Panc1 (cell line): Measurements from ENCODE around the gene MYT1. TPM values are rescaled to one million over a fixed set of nuclear protein-coding genes. Genes with fewer than 3 reads are reported as not detected.

Experiments
- ATAC-seq: fragments of 200-7000 bp; cut with Tn5 transposase; 2 replicates; pipeline ENCODE4 v1.9.1; 2020; ENCODE audit warnings: mild to moderate bottlenecking, moderate library complexity
- BruUV-seq: library from RNA; stranded (reverse); fragments of 400-500 nt; replicated peaks from 2 replicates; lab custom pipeline; 2021; lab: Mats Ljungman, UMichigan
- CTCF ChIA-PET: fragments of 300-600 bp; sonication (Branson Sonifier 250); formaldehyde crosslinking; loops from one replicate; lab custom pipeline; 2022; ENCODE audit warnings: antibody characterized with exemption; lab: Charles Lee
- POLR2A ChIA-PET: fragments of 300-600 bp; sonication (Branson Sonifier 250); formaldehyde crosslinking; loops from one replicate; lab custom pipeline; 2022; ENCODE audit warnings: antibody characterized with exemption; lab: Charles Lee
- DNase-seq: peaks from one replicate; pipeline ENCODE4 v3.0.0-alpha.2; 2010; ENCODE audit warnings: low read depth, low spot score
- H3K27ac ChIP-seq: 2 replicates; pipeline ENCODE4 v1.5.1; 2011; ENCODE audit warnings: mild to moderate bottlenecking, low read length, inconsistent platforms
- H3K27me3 ChIP-seq: fragments of 200-500 bp; sonication (Bioruptor generic); 2 replicates; pipeline ENCODE4 v1.6.0; 2014; ENCODE audit warnings: low read length, inconsistent platforms; ENCODE audit not compliant: control insufficient read depth, insufficient read depth
- H3K36me3 ChIP-seq: fragments of 200-500 bp; sonication (Bioruptor generic); 2 replicates; pipeline ENCODE4 v1.5.1; 2014; ENCODE audit warnings: inconsistent platforms, mild to moderate bottlenecking, low read length, moderate library complexity; ENCODE audit not compliant: control insufficient read depth, insufficient read depth
- H3K4me1 ChIP-seq: 2 replicates; pipeline ENCODE4 v1.5.1; 2011; ENCODE audit warnings: inconsistent platforms, mild to moderate bottlenecking, low read length, moderate library complexity; ENCODE audit not compliant: control insufficient read depth, insufficient read depth
- H3K4me3 ChIP-seq, 2 experiments: 2 replicates each; pipeline ENCODE4 v1.5.1; 2011 to 2012; ENCODE audit warnings: low read depth in 2 of 2, low read length in 2 of 2, mild to moderate bottlenecking in 2 of 2, inconsistent platforms in 1 of 2, moderate library complexity in 1 of 2
- H3K9me3 ChIP-seq: fragments of 200-500 bp; sonication (Bioruptor generic); 2 replicates; pipeline ENCODE4 v1.5.1; 2014; ENCODE audit warnings: low read depth, mild to moderate bottlenecking, inconsistent platforms, low read length, moderate library complexity; ENCODE audit not compliant: control insufficient read depth, insufficient read depth
- CTCF ChIP-seq: fragments of 450-650 bp; IDR thresholded peaks from 2 replicates; pipeline ENCODE4 v1.5.1; 2017; ENCODE audit warnings: mild to moderate bottlenecking
- POLR2AphosphoS5 ChIP-seq: IDR thresholded peaks from 2 replicates; pipeline ENCODE4 v1.6.1; 2012; ENCODE audit warnings: mild to moderate bottlenecking, low read depth, low read length, moderate library complexity
- REST ChIP-seq, 2 experiments: IDR thresholded peaks; 2 replicates each; pipeline ENCODE4 v1.6.1; 2011 to 2012; ENCODE audit warnings: low read depth in 2 of 2, control low read depth in 1 of 2, low read length in 1 of 2, mild to moderate bottlenecking in 1 of 2, moderate library complexity in 1 of 2; ENCODE audit not compliant: insufficient read depth in 1 of 2
- SIN3A ChIP-seq: IDR thresholded peaks from 2 replicates; pipeline ENCODE4 v1.6.1; 2012; ENCODE audit warnings: low read depth, mild to moderate bottlenecking, low read length, moderate library complexity, borderline replicate concordance; ENCODE audit not compliant: insufficient read depth
- TCF7L2 ChIP-seq: IDR thresholded peaks from 2 replicates; pipeline ENCODE4 v1.6.1; 2011; ENCODE audit warnings: mild to moderate bottlenecking, low read depth, low read length, inconsistent platforms
- in situ Hi-C: cut with HindIII; loops from 2 replicates; pipeline ENCODE4 v1.10.0; 2016; ENCODE audit warnings: low sequenced_read_pairs, low pct_unique_long_range_greater_than_20kb
- intact Hi-C: fragments of 100-400 bp; cut with micrococcal nuclease; formaldehyde crosslinking; loops from one replicate; pipeline ENCODE4 v1.10.0; 2022; ENCODE audit not compliant: unreplicated experiment
- total RNA-seq: library from RNA; stranded (reverse); gene quantifications from one replicate; pipeline ENCODE4 v1.2.1, GENCODE V29; 2021; ENCODE audit not compliant: unreplicated experiment

The MYT1 gene
- total RNA-seq, 1 experiment from 2014 or later: 0.41 TPM

DNA sequence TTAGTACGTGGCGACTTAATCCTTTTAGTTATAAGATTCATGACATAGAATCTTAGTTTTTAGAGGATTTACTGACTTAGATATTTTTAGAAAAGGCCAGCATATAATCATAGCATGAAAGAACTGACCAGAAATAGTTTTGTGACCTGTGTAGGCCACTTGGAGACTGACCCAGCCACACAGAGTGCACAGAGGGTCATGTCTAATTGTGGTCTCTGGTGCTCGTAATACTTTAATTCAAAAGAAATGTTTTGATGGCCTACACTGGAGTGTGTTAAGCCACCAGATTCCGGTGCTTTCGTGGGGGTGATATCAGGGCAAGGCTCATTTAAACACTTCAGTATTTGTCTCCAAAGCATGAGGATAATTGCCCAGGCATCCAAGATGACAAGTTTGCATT, 102.7 kb downstream of the MYT1 start:
- no TSS peak for BruUV-seq
- no peaks in the 10 kb centered on the region for H3K4me1 ChIP-seq
- no peaks in the 10 kb centered on the region for H3K9me3 ChIP-seq
- no peak overlapping the region for H3K27ac ChIP-seq
- DNase-seq (no peak), ATAC-seq (no peak)
- TF ChIP-seq REST (IDR thresholded peaks at IDR 0.05; ENCODE audit: insufficient read depth in 1 of 2, low read depth in 2 of 2, low read length in 1 of 2): no peak
- no peak for TF ChIP-seq CTCF
- TF ChIP-seq SIN3A: no peak
- TF ChIP-seq POLR2AphosphoS5: no peak
- no peak for TF ChIP-seq TCF7L2
- H3K36me3 ChIP-seq: no peaks in the 10 kb centered on the region
- ChIA-PET POLR2A (no interaction called here), CTCF (no interaction called here)
- in situ Hi-C loops (no loop called here), intact Hi-C loops (no loop called here)
- H3K27me3 ChIP-seq: no peaks in the 10 kb centered on the region
- H3K4me3 ChIP-seq: no peak overlapping the region

GRCh38 chr20:64268174-64268573, 103.9 kb downstream of the MYT1 start:
- no peak for ATAC-seq
- no peak for DNase-seq
- CTCF ChIA-PET: no interaction called here
- Histone ChIP-seq H3K4me1 (no peaks in the 10 kb centered on the region), H3K27ac (no peak overlapping the region), H3K36me3 (no peaks in the 10 kb centered on the region), H3K27me3 (no peaks in the 10 kb centered on the region), H3K9me3 (no peaks in the 10 kb centered on the region), H3K4me3 (no peak overlapping the region)
- TF ChIP-seq CTCF: no peak
- TF ChIP-seq SIN3A: no peak
- no peak for TF ChIP-seq TCF7L2
- no peak for TF ChIP-seq POLR2AphosphoS5
- no peak for TF ChIP-seq REST (IDR thresholded peaks at IDR 0.05; ENCODE audit: insufficient read depth in 1 of 2, low read depth in 2 of 2, low read length in 1 of 2)
- BruUV-seq: no TSS peak
- in situ Hi-C loops: no loop called here
- POLR2A ChIA-PET: no interaction called here
- intact Hi-C loops: no loop called here
